ENCODE data around the gene PLA2G10.

Gene PLA2G10

GRCh38 chr16:14632693-14633569 lies 61.2 kb downstream of the PLA2G10 start, which contains the start of gene BFAR:
Gene BFAR, plus strand, starts transcription at chr16:14632951. Its CDS starts 11,396 bp downstream, at chr16:14644347.
- Histone ChIP-seq H3K4me3 (ENCODE audit: low read depth, low read length) (peak within 1 kb of the TSS; percentile 89), H3K27ac (ENCODE audit: extremely low read depth, low read depth, low read length) (peak within 1 kb of the TSS; percentile 66), H3K4me1 (ENCODE audit: control insufficient read depth, insufficient read depth, low read length) (0 out of 2 replicates have a peak, but pooled peaks cover 4% of the 10 kb centered on the region), H3K9me3 (ENCODE audit: control insufficient read depth, insufficient read depth, low read depth, low read length) (no peaks in the 10 kb centered on the region), H3K36me3 (ENCODE audit: control insufficient read depth in 2 of 2, insufficient read depth in 1 of 2, low read length in 2 of 2) (peaks cover 1 to 14% of the 10 kb centered on the region in 2 experiments; a peak in 2 of 3 replicates)
- POLR2A ChIA-PET, result interaction anchor here (1.4 kb wide), 1 partner anchor 9 kb away, joined by 3 read pairs; no protein-coding TSS in a partner anchor
- CTCF ChIA-PET, result no interaction called here
- TF ChIP-seq ZNF707 (tag by site-specific recombination; IDR thresholded peaks at IDR 0.05) (no peak), ZNF214 (tag by site-specific recombination; IDR thresholded peaks at IDR 0.05; ENCODE audit: borderline replicate concordance) (no peak), KLF17 (tag by site-specific recombination; IDR thresholded peaks at IDR 0.05) (peak; percentile 88), ZNF175 (tag by site-specific recombination; IDR thresholded peaks at IDR 0.05) (no peak), YY1 (tag by site-specific recombination; IDR thresholded peaks at IDR 0.05) (peak; percentile 21; the same call in 1 of the 2 replicates), ZNF626 (tag by site-specific recombination; IDR thresholded peaks at IDR 0.05) (no peak), ZEB2 (tag by site-specific recombination; IDR thresholded peaks at IDR 0.05) (peak; percentile 61), ZBTB6 (tag by site-specific recombination; IDR thresholded peaks at IDR 0.05) (no peak), INSM2 (tag by site-specific recombination; IDR thresholded peaks at IDR 0.05) (no peak; the same call in 1 of the 2 replicates), ZNF248 (tag by site-specific recombination; IDR thresholded peaks at IDR 0.05) (no peak), ZBTB11 (tag by site-specific recombination; conservative IDR thresholded peaks at IDR 0.05; ENCODE audit: low read depth) (peak; percentile 93), ZNF529 (tag by site-specific recombination; IDR thresholded peaks at IDR 0.05; ENCODE audit: insufficient replicate concordance) (no peak), GLI4 (tag by site-specific recombination; IDR thresholded peaks at IDR 0.05) (no peak), ZNF561 (tag by site-specific recombination; IDR thresholded peaks at IDR 0.05; ENCODE audit: borderline replicate concordance) (no peak), ZNF670 (tag by site-specific recombination; IDR thresholded peaks at IDR 0.05; ENCODE audit: low read depth) (no peak), ZNF664 (tag by site-specific recombination; IDR thresholded peaks at IDR 0.05) (no peak), HOXD13 (CRISPR knock-in tag; IDR thresholded peaks at IDR 0.05; ENCODE audit: borderline replicate concordance) (no peak), SCRT2 (tag by site-specific recombination; IDR thresholded peaks at IDR 0.05) (no peak), ZNF362 (tag by site-specific recombination; IDR thresholded peaks at IDR 0.05) (no peak), ZBTB44 (tag by site-specific recombination; IDR thresholded peaks at IDR 0.05) (no peak), ZSCAN5A (tag by site-specific recombination; IDR thresholded peaks at IDR 0.05) (no peak), ZNF140 (tag by site-specific recombination; IDR thresholded peaks at IDR 0.05) (no peak), ZNF266 (tag by site-specific recombination; IDR thresholded peaks at IDR 0.05; ENCODE audit: low read depth) (no peak), ZNF433 (tag by site-specific recombination; IDR thresholded peaks at IDR 0.05; ENCODE audit: low read depth) (no peak), ZNF777 (tag by site-specific recombination; IDR thresholded peaks at IDR 0.05; ENCODE audit: borderline replicate concordance) (no peak)

Measured in HEK293 (cell line).